GM13977 (cell line): Measurements from ENCODE around the gene DENND2A.

ENCODE experiments used
- DNase-seq: peaks from one replicate; pipeline ENCODE4 v3.0.0; 2012; ENCODE audit warnings: low spot score
- in situ Hi-C: fragments of 300-500 bp; cut with MboI; formaldehyde crosslinking; loops from one replicate; pipeline ENCODE4 v1.12.0; 2022; ENCODE audit warnings: low sequenced_read_pairs, low pct_unique_long_range_greater_than_20kb, mixed read lengths, inconsistent platforms; ENCODE audit not compliant: unreplicated experiment
- TF ChIP-seq, protein P1 (sequence below): IDR thresholded peaks from 2 replicates; pipeline ENCODE4 v1.5.1; 2012; ENCODE audit warnings: mild to moderate bottlenecking, control low read depth; ENCODE audit not compliant: insufficient read depth; ENCODE audit errors: extremely low read depth, missing control alignments

Gene DENND2A

DNA sequence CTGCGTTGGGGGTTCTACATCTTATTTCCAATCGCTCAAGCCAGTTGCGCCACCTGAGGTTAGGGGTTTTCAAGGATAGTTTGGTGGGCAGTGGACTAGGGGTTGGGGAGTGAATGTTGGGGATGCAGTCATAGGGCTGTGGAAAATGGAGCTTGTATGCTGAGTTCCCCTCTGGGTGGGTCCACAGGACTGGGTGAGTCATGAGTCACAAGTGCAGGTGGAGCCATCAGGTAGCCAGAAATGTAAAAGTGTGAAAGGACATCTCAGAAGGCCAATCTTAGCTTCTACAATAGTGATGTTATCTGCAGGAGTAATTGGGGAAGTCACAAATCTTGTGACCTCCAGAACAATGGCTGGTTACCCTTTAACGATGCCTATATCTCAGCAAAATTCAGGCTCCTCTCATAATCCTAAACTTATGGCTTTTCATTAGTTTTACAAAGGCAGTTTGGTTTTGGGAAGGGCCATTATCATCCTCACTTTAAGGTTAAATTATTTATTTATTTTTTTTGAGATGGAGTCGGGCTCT, 143.3 kb downstream of the DENND2A start:
- in situ Hi-C loops: no loop called here
- no peak for DNase-seq

DNA sequence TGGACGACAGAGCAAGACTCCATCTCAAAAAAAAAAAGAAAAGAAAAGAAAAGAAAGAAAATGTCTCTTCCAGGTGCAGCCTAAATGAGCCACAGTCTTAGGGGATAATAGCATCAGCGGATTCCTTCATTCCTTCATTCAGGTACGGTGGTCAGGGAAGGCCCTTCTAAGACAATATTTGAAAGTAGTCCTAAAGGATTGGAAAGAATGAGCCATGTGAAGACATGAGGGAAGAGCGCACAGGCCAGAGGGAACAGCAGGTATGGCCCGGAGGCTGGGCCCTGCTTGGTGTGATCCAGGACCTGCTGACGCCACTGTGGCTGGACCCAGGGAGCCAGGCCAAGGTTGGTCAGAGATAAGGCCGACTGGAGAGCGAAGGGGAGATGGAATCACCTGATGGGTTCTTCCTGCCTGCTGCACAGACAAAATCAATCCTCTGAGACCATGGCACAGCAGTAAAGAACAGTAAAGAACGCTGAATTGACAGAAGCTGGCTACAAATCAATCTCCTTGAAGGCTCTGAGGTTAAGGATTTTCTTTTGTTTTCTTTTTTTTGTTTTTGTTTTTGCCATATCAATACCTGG, 145.0 kb downstream of the DENND2A start:
- in situ Hi-C loops: no loop called here
- TF ChIP-seq, protein P1, sequence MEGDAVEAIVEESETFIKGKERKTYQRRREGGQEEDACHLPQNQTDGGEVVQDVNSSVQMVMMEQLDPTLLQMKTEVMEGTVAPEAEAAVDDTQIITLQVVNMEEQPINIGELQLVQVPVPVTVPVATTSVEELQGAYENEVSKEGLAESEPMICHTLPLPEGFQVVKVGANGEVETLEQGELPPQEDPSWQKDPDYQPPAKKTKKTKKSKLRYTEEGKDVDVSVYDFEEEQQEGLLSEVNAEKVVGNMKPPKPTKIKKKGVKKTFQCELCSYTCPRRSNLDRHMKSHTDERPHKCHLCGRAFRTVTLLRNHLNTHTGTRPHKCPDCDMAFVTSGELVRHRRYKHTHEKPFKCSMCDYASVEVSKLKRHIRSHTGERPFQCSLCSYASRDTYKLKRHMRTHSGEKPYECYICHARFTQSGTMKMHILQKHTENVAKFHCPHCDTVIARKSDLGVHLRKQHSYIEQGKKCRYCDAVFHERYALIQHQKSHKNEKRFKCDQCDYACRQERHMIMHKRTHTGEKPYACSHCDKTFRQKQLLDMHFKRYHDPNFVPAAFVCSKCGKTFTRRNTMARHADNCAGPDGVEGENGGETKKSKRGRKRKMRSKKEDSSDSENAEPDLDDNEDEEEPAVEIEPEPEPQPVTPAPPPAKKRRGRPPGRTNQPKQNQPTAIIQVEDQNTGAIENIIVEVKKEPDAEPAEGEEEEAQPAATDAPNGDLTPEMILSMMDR: no peak
- no peak for DNase-seq

More for the DNA sequence above, 143.3 kb downstream of the DENND2A start:
- TF ChIP-seq, protein P1: no peak

DNA sequence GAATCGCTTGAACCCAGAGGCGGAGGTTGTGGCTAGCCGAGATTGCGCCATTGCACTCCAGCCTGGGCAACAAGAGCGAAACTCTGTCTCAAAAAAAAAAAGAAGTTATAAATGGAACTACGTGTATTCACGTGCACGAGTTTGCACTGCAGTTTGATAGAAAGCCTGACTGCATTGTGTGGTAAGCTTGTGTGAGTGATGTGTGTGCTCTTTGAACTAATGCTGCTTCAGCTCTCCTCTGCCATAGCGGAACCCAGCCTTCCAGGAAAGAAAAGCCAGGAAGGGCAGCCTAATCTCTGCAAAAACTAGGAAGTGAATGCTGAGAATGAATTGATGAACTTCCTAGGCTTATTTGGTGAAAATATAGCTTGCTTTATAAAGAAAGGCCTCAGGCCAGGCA, 145.7 kb downstream of the DENND2A start:
- no peak for DNase-seq
- TF ChIP-seq, protein P1: no peak
- in situ Hi-C loops: no loop called here

DNA sequence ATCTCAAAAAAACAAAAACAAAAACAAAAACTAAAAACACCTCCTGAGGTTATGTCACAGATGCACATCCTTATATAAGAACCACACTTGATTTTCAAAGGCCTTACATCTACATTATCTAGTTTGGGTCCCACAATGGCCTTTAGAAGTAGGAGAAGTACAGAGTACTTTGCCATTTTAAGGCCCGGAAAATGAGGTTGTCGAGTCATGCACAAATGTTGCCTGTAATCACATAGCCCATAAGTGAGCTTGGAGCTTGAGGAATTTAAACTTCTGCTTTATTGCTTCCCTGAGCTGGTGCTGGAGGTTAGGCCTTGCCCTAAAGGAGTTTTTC, 151.6 kb downstream of the DENND2A start:
- in situ Hi-C loops: no loop called here
- no peak for DNase-seq
- TF ChIP-seq, protein P1: no peak

DNA sequence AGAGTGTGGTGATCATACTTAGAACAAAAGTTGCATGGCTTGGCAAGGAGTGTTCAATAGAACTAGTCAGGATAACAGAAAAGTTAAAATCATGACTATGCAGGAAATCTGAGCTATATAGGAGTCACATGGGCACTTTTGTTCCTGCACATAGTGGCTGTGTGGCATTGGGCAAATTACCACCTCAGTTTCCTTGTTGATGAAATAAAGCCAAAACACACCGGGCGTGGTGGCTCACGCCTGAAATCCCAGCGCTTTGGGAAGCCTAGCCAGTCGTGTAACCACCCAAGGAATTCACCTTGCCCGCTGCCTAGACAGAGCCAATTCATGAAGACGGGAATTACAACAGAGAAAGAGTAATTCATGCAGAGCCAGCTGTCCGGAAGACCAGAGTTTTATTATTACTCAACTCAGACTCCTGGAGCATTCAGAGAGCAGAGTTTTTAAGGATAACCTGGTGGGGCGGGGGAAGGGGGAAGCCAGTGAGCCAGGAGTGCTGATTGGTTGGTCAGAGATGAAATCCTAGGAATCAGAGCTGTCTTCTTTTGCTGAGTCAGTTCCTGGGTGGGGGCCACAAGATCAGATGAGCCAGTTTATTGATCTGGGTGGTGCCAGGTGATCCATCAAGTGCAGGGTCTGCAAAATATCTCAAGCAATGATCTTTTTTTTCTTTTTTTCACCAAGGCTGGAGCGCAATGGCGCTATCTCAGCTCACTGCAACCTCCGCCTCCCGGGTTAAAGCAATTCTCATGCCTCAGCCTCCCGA, 154.9 kb downstream of the DENND2A start:
- in situ Hi-C loops: no loop called here
- no peak for DNase-seq
- TF ChIP-seq, protein P1: no peak

DNA sequence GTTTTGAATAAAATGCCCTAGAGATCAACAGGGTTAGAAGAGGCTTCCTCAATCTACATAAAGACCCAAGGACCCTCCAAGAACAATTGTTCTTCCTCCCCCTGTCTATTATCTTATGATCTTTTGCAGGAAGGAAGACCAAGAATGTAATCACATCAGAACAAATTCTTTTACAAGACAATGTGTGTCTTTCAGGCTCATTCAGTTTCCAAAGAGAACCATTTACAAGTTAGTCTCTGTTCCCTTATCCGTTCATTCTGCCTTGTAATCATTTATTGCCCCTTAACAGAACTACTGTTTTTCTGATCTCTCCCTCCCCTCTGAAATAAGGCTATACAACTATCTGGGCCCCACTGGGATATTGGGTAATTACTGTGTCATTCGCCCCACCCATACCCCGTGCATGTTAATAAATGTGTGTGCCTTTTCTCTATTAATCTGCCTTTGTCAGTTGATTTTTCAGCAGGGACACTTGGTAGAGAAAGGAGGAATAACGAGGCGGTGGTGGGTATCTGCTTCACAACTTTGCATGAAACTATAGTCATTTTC, 155.6 kb downstream of the DENND2A start:
- no peak for DNase-seq
- in situ Hi-C loops: no loop called here
- TF ChIP-seq, protein P1: no peak
